GM18517 (cell line): Measurements from ENCODE around the gene METAP1D.
A peak's percentile ranks its signal among the peaks of the same experiment; 100 is the strongest.
"Not testable (repeated sequence)": the region's sequence is repeated elsewhere in the genome, so short reads cannot be mapped to it uniquely, and the experiment has no call there.

ENCODE experiments used
- ATAC-seq: cut with Tn5 transposase; IDR thresholded peaks from one replicate; pipeline ENCODE4 v1.9.1; 2021; ENCODE audit warnings: mild to moderate bottlenecking, moderate library complexity; ENCODE audit not compliant: unreplicated experiment

The METAP1D gene

GRCh38 chr2:172100935-172101820 is 101.4 kb downstream of the METAP1D start:
- ATAC-seq = no peak

DNA sequence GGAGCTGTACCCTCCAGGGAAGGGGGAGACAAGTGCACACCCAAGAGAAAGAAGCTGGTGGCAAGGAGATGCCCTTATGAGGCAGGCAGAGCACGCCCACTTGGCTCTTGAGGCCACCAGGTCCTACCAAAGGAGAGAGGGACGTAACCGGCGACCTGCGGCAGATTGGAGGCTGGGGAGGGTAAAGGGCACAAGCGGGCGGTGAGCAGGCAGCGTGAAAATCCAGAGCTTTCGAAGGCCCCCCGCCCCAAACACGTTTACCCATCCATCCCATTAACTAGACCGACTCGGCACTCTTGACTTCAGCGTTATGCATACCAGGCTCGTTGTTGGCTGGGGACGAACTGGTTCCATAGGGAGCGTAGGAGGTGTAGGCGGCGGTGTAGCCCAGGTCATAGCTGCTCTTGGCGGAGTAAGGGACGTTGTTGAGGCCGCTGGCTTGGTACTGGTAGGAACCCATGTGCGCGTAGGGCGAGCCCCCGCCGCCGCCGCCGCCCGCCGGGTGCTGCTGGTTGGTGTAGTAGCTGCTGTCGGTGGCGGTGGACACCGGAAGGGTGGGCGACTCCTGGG is 102.2 kb downstream of the METAP1D start:
- ATAC-seq = no peak

DNA sequence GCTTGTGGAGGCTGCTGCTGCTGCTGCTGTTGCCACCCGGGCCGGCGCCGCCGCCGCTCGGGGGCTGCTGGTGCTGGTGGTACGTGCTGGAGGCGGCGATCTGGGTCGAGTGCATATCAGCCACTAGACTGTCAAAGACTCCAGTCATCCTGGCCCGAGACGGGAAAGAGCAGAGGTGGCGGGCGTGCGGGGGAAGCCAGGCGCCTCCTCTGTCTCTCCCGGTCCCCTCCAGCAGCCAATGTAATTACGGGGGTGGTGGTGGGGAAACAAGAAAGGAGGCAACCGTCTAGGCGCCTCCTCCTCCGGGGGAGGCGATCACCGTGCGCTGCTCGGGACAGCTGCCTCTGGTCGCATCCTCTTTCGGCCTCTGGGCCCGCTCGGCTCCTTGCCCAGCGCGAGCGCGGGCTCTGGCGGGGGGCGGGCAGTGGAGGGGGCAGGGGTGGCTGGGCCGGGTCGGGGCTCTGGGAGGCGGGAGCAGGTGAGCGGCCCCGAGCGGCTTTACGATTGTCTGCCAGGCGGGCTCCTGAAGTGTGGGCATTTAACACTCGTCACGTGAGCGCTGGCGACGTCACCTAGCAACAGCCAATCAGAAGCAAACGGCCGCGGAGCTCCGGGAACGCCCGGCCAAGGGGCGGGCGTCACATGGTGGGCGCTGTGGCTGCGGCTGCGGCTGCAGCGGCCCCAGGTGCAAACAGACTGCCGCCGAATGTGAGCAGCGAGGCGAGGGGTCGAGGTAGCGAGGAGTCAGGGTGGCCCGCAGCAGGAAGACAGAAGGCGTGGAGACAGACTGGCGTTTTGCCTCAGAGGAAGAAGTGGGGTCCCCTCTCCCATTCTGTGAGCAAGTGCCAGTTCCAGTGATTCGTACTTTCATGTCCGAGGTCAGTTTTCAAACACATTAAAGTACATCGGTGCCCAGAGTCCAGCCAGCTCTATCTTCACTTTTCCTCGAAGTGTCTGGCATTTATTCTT is 102.9 kb downstream of the METAP1D start, which contains the start of gene DLX2:
Gene DLX2, minus strand, starts transcription at position 510 of the 969 bp plus-strand sequence. Its CDS starts 362 bp downstream, at position 148.
- ATAC-seq = peak; percentile 54

DNA sequence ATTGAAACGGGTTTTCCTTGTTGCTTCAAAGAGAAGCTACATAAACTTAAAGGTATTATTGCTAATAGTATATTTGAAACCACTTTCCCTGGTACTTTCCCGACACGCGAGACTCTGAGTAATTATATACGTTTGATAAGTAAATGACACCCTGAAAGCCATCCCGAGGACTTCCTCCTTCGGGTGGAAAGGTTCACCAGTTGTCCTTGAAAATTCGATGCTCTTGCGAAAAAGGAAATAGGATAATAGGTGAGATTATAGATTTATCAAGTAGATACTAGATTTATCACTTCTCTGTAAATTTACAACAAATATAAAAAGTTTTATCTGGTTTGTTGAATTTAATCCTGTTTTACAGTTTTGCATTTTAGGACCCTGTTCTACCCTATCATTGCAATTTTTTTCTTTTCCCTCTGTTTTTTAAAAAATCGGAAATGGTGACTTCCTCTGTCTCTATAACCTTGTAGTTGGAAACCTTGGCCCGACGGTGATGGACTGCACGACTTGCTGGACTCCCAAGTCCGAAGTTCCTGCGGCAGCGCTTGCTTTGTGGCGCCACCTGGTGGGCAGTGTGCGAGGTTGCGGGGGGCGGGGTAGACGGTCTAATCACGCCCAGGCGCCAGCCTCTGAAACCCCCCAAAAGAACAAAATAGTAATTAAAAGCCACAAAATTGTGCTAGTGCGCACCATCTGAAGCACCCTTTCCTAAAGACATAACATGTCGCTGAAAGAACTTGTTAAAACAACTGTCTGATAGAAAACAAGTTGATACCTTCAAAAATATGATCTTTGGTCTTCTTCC is 103.9 kb downstream of the METAP1D start:
- ATAC-seq = no peak

DNA sequence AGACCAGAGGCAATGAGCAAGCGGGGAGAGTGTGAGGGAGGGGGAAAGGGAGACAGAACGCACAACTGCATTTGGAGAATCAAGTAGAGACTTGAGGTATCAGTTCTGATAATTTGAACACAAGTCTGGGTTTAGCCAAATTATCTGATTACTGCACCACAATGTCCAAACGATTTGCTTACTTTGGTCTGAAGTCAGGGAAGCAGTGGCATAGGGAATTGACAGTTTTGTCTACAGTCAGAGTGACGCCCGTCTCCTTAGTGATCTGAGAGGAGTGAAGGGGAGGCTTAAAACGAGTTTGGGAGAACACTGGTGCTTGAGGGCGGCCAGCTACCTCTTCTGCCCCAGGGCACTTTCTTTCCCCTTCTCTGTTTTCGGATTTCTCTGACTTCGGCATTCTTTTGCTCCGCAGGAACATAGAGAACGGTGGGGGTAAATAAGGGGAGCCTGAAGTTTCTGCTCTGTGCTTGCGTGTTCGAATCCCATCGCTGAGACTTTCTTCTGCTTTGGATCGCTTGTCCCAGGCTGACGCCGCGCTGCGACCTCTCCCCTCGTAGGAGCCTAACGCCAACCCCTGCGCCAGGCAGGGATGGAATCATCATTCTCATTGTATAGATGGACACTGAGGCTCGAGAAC is 105.8 kb downstream of the METAP1D start:
- ATAC-seq = no peak

DNA sequence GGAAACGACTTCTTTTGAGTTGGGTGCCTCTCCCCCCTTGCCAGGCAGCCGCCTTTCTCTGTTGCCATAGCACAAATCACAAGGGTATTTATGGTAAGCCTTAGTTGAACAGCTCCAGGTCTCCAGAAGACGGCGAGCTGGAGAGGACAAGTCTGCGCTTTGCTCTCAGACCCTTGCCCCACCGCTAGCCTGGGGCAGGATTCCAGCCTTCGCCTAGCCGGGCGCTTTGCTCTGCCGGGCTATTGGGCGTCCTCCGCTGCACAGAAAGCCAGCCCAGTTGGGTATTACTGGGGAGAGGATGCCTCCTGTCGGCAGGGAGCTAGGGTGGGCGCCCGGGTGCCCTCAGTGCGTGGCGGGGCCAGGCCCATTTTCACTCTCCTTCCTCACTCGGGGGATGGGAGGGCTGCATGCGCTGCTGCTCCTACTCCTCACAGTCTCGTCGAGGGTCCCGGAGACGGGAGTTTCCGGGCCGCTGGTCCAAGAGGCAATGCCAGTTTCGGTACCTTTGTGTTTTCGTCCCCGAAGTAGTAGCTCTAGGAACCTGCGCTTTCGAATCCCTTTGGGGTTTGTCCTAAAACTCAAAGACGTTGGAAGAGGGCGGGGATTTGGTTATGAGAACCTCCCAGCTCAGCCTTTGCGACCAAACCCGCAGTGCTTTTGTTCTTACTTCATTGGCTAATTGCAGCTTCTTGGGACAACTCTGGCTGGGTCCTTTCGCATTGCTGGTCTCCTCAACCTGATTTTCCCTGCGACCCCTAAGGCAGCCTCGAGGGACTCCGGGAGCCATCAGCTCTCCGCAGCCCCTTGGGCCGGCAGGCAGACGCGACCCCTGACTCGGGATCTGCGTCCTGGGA is 106.6 kb downstream of the METAP1D start:
- no peak for ATAC-seq

GRCh38 chr2:172107690-172108586 is 108.2 kb downstream of the METAP1D start:
- no peak for ATAC-seq

GRCh38 chr2:172108587-172108930 is 108.8 kb downstream of the METAP1D start:
- ATAC-seq = no peak

GRCh38 chr2:172109256-172109987 is 109.7 kb downstream of the METAP1D start:
- ATAC-seq = no peak

- ATAC-seq = no peak
Measured at GRCh38 chr2:172109988-172110811, 110.4 kb downstream of the METAP1D start.

GRCh38 chr2:172113617-172114016 is 113.9 kb downstream of the METAP1D start:
- ATAC-seq = no peak

GRCh38 chr2:172114176-172114575 is 114.4 kb downstream of the METAP1D start:
- ATAC-seq = not testable (repeated sequence)

- ATAC-seq = no peak
Measured at GRCh38 chr2:172114579-172114978, 114.8 kb downstream of the METAP1D start.

DNA sequence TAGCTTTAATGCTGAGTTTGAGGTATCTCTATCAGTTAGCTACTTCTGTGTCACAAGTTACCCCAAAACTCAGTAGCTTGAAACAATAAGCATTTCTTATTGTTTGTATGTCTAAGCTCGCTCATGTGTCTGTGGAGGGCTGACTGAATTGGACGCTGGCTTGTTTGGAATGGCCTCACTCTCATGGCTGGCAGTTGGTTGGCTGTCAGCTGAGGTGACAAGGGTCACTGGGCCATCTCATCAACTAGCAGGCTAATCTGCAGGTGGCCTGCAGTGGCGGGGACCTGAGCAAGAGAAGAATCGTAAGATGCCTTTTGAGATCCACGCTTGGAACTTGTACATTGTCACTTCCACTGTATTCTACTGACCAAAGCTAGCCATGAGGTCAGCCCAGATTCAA is 116.4 kb downstream of the METAP1D start:
- no peak for ATAC-seq

- ATAC-seq = no peak
Measured at GRCh38 chr2:172119089-172119488, 119.3 kb downstream of the METAP1D start.

DNA sequence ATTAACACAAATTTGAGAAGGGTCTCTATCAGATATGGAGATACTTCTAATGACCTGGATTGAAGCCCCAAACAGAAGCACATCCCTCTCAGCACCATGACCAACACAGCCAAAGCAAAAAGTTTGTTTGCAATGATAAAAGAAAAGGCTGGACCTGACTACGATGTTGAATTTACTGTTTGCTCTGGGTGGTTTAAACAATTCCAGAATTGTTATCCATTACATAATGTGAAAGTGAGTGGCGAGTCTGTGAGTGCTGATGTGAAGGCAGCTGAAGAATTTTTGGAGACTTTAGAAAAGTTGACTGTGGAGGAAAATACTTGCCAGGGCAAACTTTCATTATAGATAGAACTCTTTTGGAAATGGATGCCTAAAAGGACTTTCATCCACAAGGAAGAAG is 120.4 kb downstream of the METAP1D start:
- no peak for ATAC-seq
